ENCODE measurements around the gene TMOD1. TPM values are rescaled to one million over a fixed set of nuclear protein-coding genes. Genes with fewer than 3 reads are reported as not detected.

TMOD1 gene
- total RNA-seq, 4 donors from 2014 or later: 10.1 to 33.8 (median 21.0) TPM

DNA sequence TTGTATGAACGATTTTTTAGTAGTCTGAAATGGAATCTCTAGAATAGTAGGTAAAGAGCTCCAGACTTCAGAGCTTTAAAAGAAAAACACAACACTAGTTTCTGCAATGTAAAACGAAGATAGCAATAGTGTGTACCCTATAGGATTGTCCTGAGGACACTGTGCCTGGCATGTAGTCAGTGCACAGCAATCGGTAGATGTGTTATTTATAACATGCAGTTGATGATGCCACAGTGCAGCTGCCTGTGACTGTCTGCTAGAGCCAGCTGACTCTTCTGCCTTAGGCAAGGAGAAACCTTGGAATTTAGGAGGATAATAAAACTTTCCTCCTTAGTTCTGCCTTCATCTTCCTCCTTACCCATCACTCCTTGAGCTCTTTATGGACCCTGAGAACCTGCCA lies 27.7 kb upstream of the TMOD1 start:
- ATAC-seq (ENCODE audit: low FRiP score) (no peak), DNase-seq (ENCODE audit: low spot score) (no peak)
- TF ChIP-seq, protein P1, sequence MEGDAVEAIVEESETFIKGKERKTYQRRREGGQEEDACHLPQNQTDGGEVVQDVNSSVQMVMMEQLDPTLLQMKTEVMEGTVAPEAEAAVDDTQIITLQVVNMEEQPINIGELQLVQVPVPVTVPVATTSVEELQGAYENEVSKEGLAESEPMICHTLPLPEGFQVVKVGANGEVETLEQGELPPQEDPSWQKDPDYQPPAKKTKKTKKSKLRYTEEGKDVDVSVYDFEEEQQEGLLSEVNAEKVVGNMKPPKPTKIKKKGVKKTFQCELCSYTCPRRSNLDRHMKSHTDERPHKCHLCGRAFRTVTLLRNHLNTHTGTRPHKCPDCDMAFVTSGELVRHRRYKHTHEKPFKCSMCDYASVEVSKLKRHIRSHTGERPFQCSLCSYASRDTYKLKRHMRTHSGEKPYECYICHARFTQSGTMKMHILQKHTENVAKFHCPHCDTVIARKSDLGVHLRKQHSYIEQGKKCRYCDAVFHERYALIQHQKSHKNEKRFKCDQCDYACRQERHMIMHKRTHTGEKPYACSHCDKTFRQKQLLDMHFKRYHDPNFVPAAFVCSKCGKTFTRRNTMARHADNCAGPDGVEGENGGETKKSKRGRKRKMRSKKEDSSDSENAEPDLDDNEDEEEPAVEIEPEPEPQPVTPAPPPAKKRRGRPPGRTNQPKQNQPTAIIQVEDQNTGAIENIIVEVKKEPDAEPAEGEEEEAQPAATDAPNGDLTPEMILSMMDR (IDR thresholded peaks at IDR 0.05): no peak

DNA sequence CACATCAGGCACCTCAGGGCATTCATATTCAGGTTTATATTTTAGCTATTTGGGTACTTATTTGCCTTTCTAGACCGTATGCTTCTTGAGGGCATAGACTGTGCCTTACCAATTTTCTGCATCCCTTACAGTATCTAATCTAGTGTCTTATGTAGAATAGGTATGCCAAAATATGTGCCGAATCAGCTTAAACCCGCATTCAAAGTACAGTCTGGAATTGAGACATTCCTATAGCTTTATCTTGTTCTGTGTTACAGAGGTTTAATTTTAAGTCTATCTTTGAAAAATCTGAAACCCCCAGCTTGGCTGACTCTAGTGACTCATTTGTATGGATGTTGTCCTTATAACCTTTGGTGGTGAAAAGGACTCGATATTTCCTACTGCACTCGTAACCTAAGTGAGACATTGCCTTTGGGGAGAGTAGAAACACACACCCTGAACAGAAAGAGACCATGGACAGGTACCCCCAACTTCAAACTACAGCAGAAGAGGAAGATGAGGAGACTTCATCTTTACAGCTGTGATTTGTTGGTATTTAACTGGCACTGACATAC lies 27.0 kb upstream of the TMOD1 start:
- TF ChIP-seq, protein P1 (IDR thresholded peaks at IDR 0.05): no peak
- DNase-seq (ENCODE audit: low spot score): no peak
- ATAC-seq (ENCODE audit: low FRiP score): no peak

DNA sequence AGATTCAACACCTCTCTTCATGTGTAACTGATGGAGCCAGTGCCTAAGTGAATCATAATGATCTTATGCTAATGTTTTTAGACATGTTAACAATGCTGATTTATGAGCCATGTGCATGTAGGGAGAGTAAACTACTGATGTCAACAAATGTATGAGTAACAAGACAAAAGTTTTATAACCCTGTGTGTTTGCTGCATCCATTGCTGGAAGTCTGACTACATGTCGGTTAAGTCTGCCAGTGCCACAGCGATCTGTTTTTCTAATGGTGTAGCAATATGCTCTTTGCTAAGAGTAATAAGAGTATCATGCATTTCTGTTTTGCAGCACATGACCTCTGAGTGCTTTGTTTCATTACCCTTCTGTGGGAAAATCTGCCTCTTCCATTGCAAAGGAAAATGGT lies 26.4 kb upstream of the TMOD1 start:
- DNase-seq (ENCODE audit: low spot score) (no peak), ATAC-seq (ENCODE audit: low FRiP score) (no peak)
- TF ChIP-seq, protein P1 (IDR thresholded peaks at IDR 0.05): no peak

DNA sequence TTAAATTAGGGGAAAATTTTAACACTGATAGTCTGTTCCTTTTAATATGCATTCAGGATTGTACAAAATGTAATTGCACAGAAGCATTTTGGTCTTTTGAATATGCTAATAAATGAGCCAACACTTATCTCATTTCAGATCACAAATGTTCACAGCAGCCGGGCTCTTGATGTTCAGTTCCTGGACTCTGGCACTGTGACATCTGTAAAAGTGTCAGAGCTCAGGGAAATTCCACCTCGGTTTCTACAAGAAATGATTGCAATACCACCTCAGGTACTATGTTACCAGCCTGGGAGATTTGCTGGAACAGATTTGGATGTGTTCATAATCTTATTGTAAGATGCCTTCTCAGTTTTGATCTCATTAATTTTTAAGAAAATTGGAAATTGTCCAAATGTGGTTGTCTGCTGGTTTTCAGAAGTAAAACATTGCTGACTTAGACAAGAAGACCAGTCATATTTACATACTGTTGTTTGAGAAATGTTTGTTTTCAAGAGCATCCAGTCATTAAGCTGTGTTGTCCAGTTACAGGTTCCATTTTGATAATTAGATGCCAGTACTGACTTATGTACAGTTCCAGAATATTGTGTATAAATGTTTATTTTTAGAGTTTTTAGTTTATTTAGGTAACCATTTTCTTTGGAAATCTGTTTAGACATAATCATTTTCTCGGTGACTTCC lies 23.0 kb upstream of the TMOD1 start:
- TF ChIP-seq, protein P1 (IDR thresholded peaks at IDR 0.05): no peak
- no peak for ATAC-seq (ENCODE audit: low FRiP score)
- no peak for DNase-seq (ENCODE audit: low spot score)

DNA sequence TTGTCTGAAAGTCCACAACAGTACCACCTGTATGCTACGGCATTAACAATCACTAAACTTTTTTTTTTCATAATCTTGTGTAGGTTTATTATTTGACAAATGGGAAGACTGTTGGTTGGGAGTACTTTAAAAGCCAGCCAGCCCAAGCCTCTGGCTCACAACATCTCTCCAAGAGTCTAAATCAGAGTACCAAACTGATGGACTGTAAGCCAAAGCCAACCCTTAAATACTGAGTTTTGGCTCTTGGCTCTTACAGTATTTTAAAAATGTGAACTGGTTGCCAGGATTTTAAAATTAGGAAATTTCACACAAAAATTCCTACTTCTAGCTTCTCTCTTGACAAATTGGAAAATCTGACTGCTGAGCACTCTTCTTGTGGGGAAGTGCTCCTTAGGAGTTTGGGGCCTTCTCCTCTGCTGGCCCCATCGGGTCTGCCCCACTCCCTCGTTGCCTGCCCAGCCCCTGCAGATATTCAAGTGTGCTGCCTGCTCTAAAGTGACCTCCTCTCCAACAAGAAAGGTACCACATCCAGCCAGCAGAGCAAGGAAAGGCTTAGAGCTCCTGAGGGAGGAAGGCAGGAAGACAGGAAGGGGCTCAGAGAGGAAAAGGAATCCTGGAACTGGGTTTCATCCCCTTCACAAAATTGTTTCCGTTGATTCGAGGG lies 21.8 kb upstream of the TMOD1 start:
- TF ChIP-seq, protein P1 (IDR thresholded peaks at IDR 0.05): no peak
- no peak for DNase-seq (ENCODE audit: low spot score)
- ATAC-seq (ENCODE audit: low FRiP score): peak; percentile 69

DNA sequence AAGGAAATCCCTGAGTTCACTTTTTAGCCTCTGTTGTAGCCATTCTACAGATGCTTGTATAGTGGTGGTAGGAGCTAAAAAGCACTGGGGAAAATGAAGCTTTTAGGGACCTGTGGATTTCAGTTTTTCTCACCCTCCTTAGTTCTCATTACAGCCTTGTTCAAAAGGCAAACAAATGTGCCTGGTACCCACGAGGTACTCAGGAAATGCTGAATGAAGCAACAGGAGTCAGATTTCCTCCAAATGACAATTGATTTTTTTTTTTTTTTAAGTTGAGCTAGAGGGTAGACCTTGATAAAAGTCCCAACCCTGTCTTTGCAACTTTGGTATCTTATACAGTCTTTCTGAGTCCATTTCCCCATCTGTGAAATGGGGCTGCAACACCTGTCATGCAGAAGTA lies 21.3 kb upstream of the TMOD1 start:
- ATAC-seq (ENCODE audit: low FRiP score) (peak; percentile 20), DNase-seq (ENCODE audit: low spot score) (no peak)
- TF ChIP-seq, protein P1 (IDR thresholded peaks at IDR 0.05): no peak
